Heart left ventricle (tissue), 16 donors: ENCODE data around the gene HID1. TPM values are rescaled to one million over a fixed set of nuclear protein-coding genes. Genes with fewer than 3 reads are reported as not detected.

Experiments
- ATAC-seq, 4 donors: fragments of 200-7000 bp; cut with Tn5 transposase; one replicate each; pipeline ENCODE4 v1.9.1; 2020 to 2022; ENCODE audit warnings: moderate library complexity in 4 of 4, mild to moderate bottlenecking in 3 of 4, moderate number of reproducible peaks in 1 of 4
- DNase-seq, 5 donors: peaks; one replicate each; pipeline ENCODE4 v3.0.0-alpha.2; 2020
- H3K27ac ChIP-seq, 12 donors: fragments of 200-600 bp; sonication (generic) in 4 of 12; one replicate each; pipeline versions ENCODE4 v1.5.0 to v1.8.0; 2016 to 2022; ENCODE audit warnings: mild to moderate bottlenecking in 2 of 12
- H3K27me3 ChIP-seq, 9 donors: fragments of 200-600 bp; sonication (generic) in 2 of 9; one replicate each; pipeline versions ENCODE4 v1.5.1 to v1.8.0; 2016 to 2022; ENCODE audit warnings: mild to moderate bottlenecking in 3 of 9
- H3K36me3 ChIP-seq, 9 donors: fragments of 200-600 bp; sonication (generic) in 2 of 9; one replicate each; pipeline versions ENCODE4 v1.5.0 to v1.8.0; 2018 to 2022; ENCODE audit warnings: mild to moderate bottlenecking in 2 of 9
- H3K4me1 ChIP-seq, 12 donors: fragments of 200-600 bp; sonication (generic) in 4 of 12; one replicate each; pipeline versions ENCODE4 v1.5.0 to v1.8.0; 2016 to 2022; ENCODE audit warnings: mild to moderate bottlenecking in 3 of 12
- H3K4me3 ChIP-seq, 12 donors: fragments of 200-600 bp; sonication (generic) in 4 of 12; one replicate each; pipeline versions ENCODE4 v1.5.0 to v1.8.0; 2017 to 2022; ENCODE audit warnings: mild to moderate bottlenecking in 9 of 12, moderate library complexity in 4 of 12
- H3K9me3 ChIP-seq, 12 donors: fragments of 200-600 bp; sonication (generic) in 4 of 12; one replicate each; pipeline versions ENCODE4 v1.5.0 to v1.8.0; 2016 to 2022; ENCODE audit warnings: mild to moderate bottlenecking in 1 of 12
- CTCF ChIP-seq, 12 donors: fragments of 200-600 bp; sonication (generic) in 4 of 12; IDR thresholded peaks; one replicate each; pipeline versions ENCODE4 v1.5.0 to v1.8.0; 2018 to 2022; ENCODE audit warnings: antibody characterized with exemption in 12 of 12, mild to moderate bottlenecking in 5 of 12
- POLR2A ChIP-seq, 2 donors: fragments of 450-650 bp; IDR thresholded peaks; one replicate each; pipeline ENCODE4 v1.6.1; 2017; ENCODE audit warnings: antibody characterized with exemption in 2 of 2, mild to moderate bottlenecking in 2 of 2, moderate library complexity in 2 of 2
- WGBS, 4 donors: extraction: QIAGEN DNeasy Blood & Tissue Kit in 2 of 4; methylation state at CpG; one replicate each; pipeline versions ENCODE4 v1.1.5 to v1.1.7; 2013 to 2018; 5-methylcytosine and 5-hydroxymethylcytosine counted together
- intact Hi-C, 10 donors: fragments of 100-400 bp; cut with DNase I; formaldehyde crosslinking; loops; one replicate each; pipeline versions ENCODE4 v1.11.1 to v1.14.2; 2022
- polyA plus RNA-seq, 2 donors: library from polyadenylated mRNA; stranded (reverse); fragments of 200-250 nt; gene quantifications; one replicate each; pipeline ENCODE4 v1.2.3, GENCODE V29; 2013
- total RNA-seq, 9 donors: library from RNA; depleted of rRNA in 2 of 9; stranded (reverse); fragments of >200 nt in 2 of 9; fragmentation: NEBNext Ultra II Directional in 3 of 9; extraction: Animal tissue kit (Norgen Biotek cat#: 25700) in 3 of 9; gene quantifications; one replicate each; pipeline versions ENCODE4 v1.1.0 to v1.2.4, GENCODE V29; 2016 to 2023
- donor health status: ischemic (EF 13 %, LVEDD 7.1; RV severe dilation, severe dysfunction).
- donor health status: healthy with polysubstance abuse.
- donor health status: DM: no; HTN: yes; CAD: no.
- donor health status: DM: no; HTN: no; CAD: no.
- donor health status: ischemic (EF 25% LVEDD 6.9; RV normal size, moderate dysfunction).
- donor health status: ischemic (EF 25% LVEDD 5.7; RV mildly dilated, moderate dysfunction).
- donor health status: healthy.
- donor health status: DM: yes; HTN: yes; CAD: no.
- donor health status: ischemic (EF 35%, LVEDD 5.7; RV mildly dilated, moderate dysfunction).
- donor health status: nonischemic (EF 11% LVEDD 7.7; RV severe dilation, severe dysfunction).
- donor health status: DM: yes; HTN: yes; CAD: no.
- donor health status: PGD.
- donor health status: ischemic (EF 29% LVEDD 5.4; RV normal size, mild dysfunction).
- donor health status: nonischemic (EF 23%, LVEDD 6.1; RV moderate dilation, normal function).

Gene HID1
- total and polyA plus RNA-seq, 11 donors = 5.7 to 15.7 (median 9.8) TPM

GRCh38 chr17:74979408-74980146, 7.0 kb upstream of the HID1 start:
- 70 to 75% (median 72%) methylated on average over 17 of the region's 17 CpGs for WGBS, 4 donors
- intact Hi-C loops = loop anchor here in 5 of 10 donors (5.0 to 10.0 kb wide), 5 partner anchors 33 to 205 kb away; partner anchors contain the start of genes ATP5PD (in 1 of the 5), KCTD2 (in 1 of the 5), MRPL58 (in 1 of the 5) and SUMO2 (in 1 of the 5)
- Histone ChIP-seq H3K36me3 (no peaks in the 10 kb centered on the region), H3K4me1 (peaks cover 3 to 21% (median 16%) of the 10 kb centered on the region in 12 donors), H3K4me3 (no peak overlapping the region), H3K27ac (no peak overlapping the region), H3K27me3 (peaks cover 0 to 14% (median 0%) of the 10 kb centered on the region in 9 donors), H3K9me3 (no peaks in the 10 kb centered on the region)
- TF ChIP-seq POLR2A (IDR thresholded peaks at IDR 0.05) = no peak
- no peak for TF ChIP-seq CTCF (IDR thresholded peaks at IDR 0.05)
- ATAC-seq (no peak), DNase-seq (no peak)

GRCh38 chr17:74978240-74978639, 5.7 kb upstream of the HID1 start:
- intact Hi-C loops = loop anchor here in 2 of 10 donors (5.0 to 10.0 kb wide), 2 partner anchors 34 to 57 kb away; partner anchors contain the start of gene MRPL58 (in 1 of the 2)
- peak in 1 of 5 donors; percentile 14 for DNase-seq

GRCh38 chr17:74977802-74978201, 5.2 kb upstream of the HID1 start:
- Histone ChIP-seq H3K27me3 (peaks cover 0 to 22% (median 0%) of the 10 kb centered on the region in 9 donors), H3K36me3 (no peaks in the 10 kb centered on the region), H3K27ac (no peak overlapping the region), H3K4me3 (no peak overlapping the region), H3K9me3 (no peaks in the 10 kb centered on the region), H3K4me1 (peaks cover 3 to 23% (median 14%) of the 10 kb centered on the region in 12 donors)
- DNase-seq (peak in 1 of 5 donors; percentile 3), ATAC-seq (no peak)
- intact Hi-C loops = loop anchor here in 2 of 10 donors (5.0 to 10.0 kb wide), 2 partner anchors 34 to 57 kb away; partner anchors contain the start of gene MRPL58 (in 1 of the 2)
- 86 to 95% (median 91%) methylated on average over 3 of the region's 3 CpGs for WGBS, 4 donors
- TF ChIP-seq POLR2A (IDR thresholded peaks at IDR 0.05) (no peak), CTCF (IDR thresholded peaks at IDR 0.05) (no peak)

More at GRCh38 chr17:74978240-74978639, 5.7 kb upstream of the HID1 start:
- Histone ChIP-seq H3K27ac (no peak overlapping the region), H3K4me3 (no peak overlapping the region), H3K27me3 (peaks cover 0 to 19% (median 0%) of the 10 kb centered on the region in 9 donors), H3K36me3 (no peaks in the 10 kb centered on the region), H3K4me1 (peaks cover 3 to 21% (median 16%) of the 10 kb centered on the region in 12 donors), H3K9me3 (no peaks in the 10 kb centered on the region)
- no peak for ATAC-seq
- 79 to 85% (median 82%) methylated on average over 3 of the region's 3 CpGs for WGBS, 4 donors
- TF ChIP-seq CTCF (IDR thresholded peaks at IDR 0.05) (no peak), POLR2A (IDR thresholded peaks at IDR 0.05) (no peak)

GRCh38 chr17:74975943-74976342, 3.4 kb upstream of the HID1 start:
- intact Hi-C loops = loop anchor here in 2 of 10 donors (5.0 to 10.0 kb wide), 2 partner anchors 36 to 59 kb away; partner anchors contain the start of gene MRPL58 (in 1 of the 2)
- Histone ChIP-seq H3K4me3 (no peak overlapping the region), H3K9me3 (no peaks in the 10 kb centered on the region), H3K4me1 (peaks cover 0 to 22% (median 12%) of the 10 kb centered on the region in 12 donors), H3K36me3 (no peaks in the 10 kb centered on the region), H3K27me3 (peaks cover 0 to 26% (median 0%) of the 10 kb centered on the region in 9 donors), H3K27ac (no peak overlapping the region)
- TF ChIP-seq POLR2A (IDR thresholded peaks at IDR 0.05) (no peak), CTCF (IDR thresholded peaks at IDR 0.05) (no peak)
- no peak for ATAC-seq
- peak in 1 of 5 donors; percentile 4 for DNase-seq
- 80 to 88% (median 83%) methylated on average over 4 of the region's 4 CpGs for WGBS, 4 donors
